Measurements from ENCODE around the gene FCHSD1.

FCHSD1 gene

GRCh38 chr5:141641634-141642267 lies 9.5 kb downstream of the FCHSD1 start:
- DNase-seq (ENCODE audit: low spot score), result peak; percentile 31

- DNase-seq (ENCODE audit: low spot score), result no peak
These were observed 10.5 kb downstream of the FCHSD1 start for GRCh38 chr5:141640698-141641097.

GRCh38 chr5:141640051-141640415 lies 11.2 kb downstream of the FCHSD1 start:
- no peak for DNase-seq (ENCODE audit: low spot score)

- DNase-seq (ENCODE audit: low spot score), result no peak
These were observed 11.7 kb downstream of the FCHSD1 start for GRCh38 chr5:141639357-141640050.

GRCh38 chr5:141638771-141639170 lies 12.4 kb downstream of the FCHSD1 start:
- DNase-seq (ENCODE audit: low spot score), result no peak

GRCh38 chr5:141637767-141638419 lies 13.3 kb downstream of the FCHSD1 start:
- DNase-seq (ENCODE audit: low spot score), result peak; percentile 65

- peak; percentile 56 for DNase-seq (ENCODE audit: low spot score)
These were observed 14.0 kb downstream of the FCHSD1 start for GRCh38 chr5:141637123-141637766.

GRCh38 chr5:141636413-141637122 lies 14.7 kb downstream of the FCHSD1 start, which contains the start of the genes HDAC3 and RELL2:
HDAC3 (minus strand) TSS chr5:141636849; CDS start chr5:141636790, 59 bp downstream.
RELL2 (plus strand) TSS chr5:141636997; CDS start chr5:141638226, 1,229 bp downstream.
- peak; percentile 89 for DNase-seq (ENCODE audit: low spot score)

- DNase-seq (ENCODE audit: low spot score), result no peak
These were observed 15.2 kb downstream of the FCHSD1 start for GRCh38 chr5:141636106-141636412.

- no peak for DNase-seq (ENCODE audit: low spot score)
These were observed 15.6 kb downstream of the FCHSD1 start for GRCh38 chr5:141635646-141636045.

- DNase-seq (ENCODE audit: low spot score), result no peak
These were observed 16.5 kb downstream of the FCHSD1 start for GRCh38 chr5:141634720-141635119.

- no peak for DNase-seq (ENCODE audit: low spot score)
These were observed 17.2 kb downstream of the FCHSD1 start for GRCh38 chr5:141633871-141634561.

- no peak for DNase-seq (ENCODE audit: low spot score)
These were observed 18.6 kb downstream of the FCHSD1 start for GRCh38 chr5:141632650-141633049.

- DNase-seq (ENCODE audit: low spot score), result no peak
These were observed 20.6 kb downstream of the FCHSD1 start for GRCh38 chr5:141630570-141631140.

GRCh38 chr5:141628175-141628788 lies 22.9 kb downstream of the FCHSD1 start:
- DNase-seq (ENCODE audit: low spot score), result no peak

GRCh38 chr5:141623611-141624010 lies 27.6 kb downstream of the FCHSD1 start:
- DNase-seq (ENCODE audit: low spot score), result no peak

GRCh38 chr5:141623186-141623585 lies 28.0 kb downstream of the FCHSD1 start:
- no peak for DNase-seq (ENCODE audit: low spot score)

GRCh38 chr5:141618804-141619554 lies 32.2 kb downstream of the FCHSD1 start, which contains the start of gene DIAPH1:
DIAPH1 (minus strand) TSS chr5:141619000; CDS start chr5:141618914, 86 bp downstream.
- peak; percentile 76 for DNase-seq (ENCODE audit: low spot score)

GRCh38 chr5:141618030-141618803 lies 33.0 kb downstream of the FCHSD1 start:
- peak; percentile 55 for DNase-seq (ENCODE audit: low spot score)
